ENCODE measurements around the gene TSN.

- TF ChIP-seq TARDBP (IDR thresholded peaks at IDR 0.05; ENCODE audit: borderline replicate concordance) (no peak), ZBED1 (IDR thresholded peaks at IDR 0.05; ENCODE audit: borderline replicate concordance) (no peak), SP1 (IDR thresholded peaks at IDR 0.05; ENCODE audit: low read depth, low read length) (no peak), CREB1 (IDR thresholded peaks at IDR 0.05; ENCODE audit: low read depth) (no peak)
Measured at GRCh38 chr2:121803503-121803902, 48.1 kb downstream of the TSN start.
